PC-9 (cell line): ENCODE data around the gene CENPP. TPM values are rescaled to one million over a fixed set of nuclear protein-coding genes. Genes with fewer than 3 reads are reported as not detected.
"Not testable (repeated sequence)": the region's sequence is repeated elsewhere in the genome, so short reads cannot be mapped to it uniquely, and the experiment has no call there.

Source experiments
- BruUV-seq: library from RNA; stranded (reverse); fragments of 400-500 nt; replicated peaks from 2 replicates; lab custom pipeline; 2021; lab: Mats Ljungman, UMichigan
- CTCF ChIA-PET: fragments of 300-600 bp; sonication (Branson Sonifier 250); formaldehyde crosslinking; loops from one replicate; lab custom pipeline; 2022; ENCODE audit warnings: antibody characterized with exemption; lab: Charles Lee
- POLR2A ChIA-PET: fragments of 300-600 bp; sonication (Branson Sonifier 250); formaldehyde crosslinking; loops from one replicate; lab custom pipeline; 2022; ENCODE audit warnings: antibody characterized with exemption; ENCODE audit not compliant: unreplicated experiment; lab: Charles Lee
- DNase-seq, 2 experiments: peaks; one replicate each; pipeline versions ENCODE4 v3.0.0 to v3.0.0-alpha.2; 2015 to 2022; ENCODE audit warnings: mixed read lengths in 1 of 2
- H2AFZ ChIP-seq: fragments of 200-600 bp; sonication (generic); 2 replicates; pipeline ENCODE4 v1.8.1; 2017; ENCODE audit warnings: antibody characterized with exemption
- H3F3A ChIP-seq: fragments of 200-600 bp; sonication (generic); 2 replicates; pipeline ENCODE4 v1.8.1; 2017; ENCODE audit warnings: antibody characterized with exemption, mild to moderate bottlenecking, low read depth; ENCODE audit not compliant: insufficient read depth
- H3K27ac ChIP-seq: fragments of 200-600 bp; sonication (generic); 2 replicates; pipeline ENCODE4 v1.6.1; 2016; ENCODE audit warnings: mixed run types
- H3K27me3 ChIP-seq: fragments of 200-600 bp; sonication (generic); 2 replicates; pipeline ENCODE4 v1.6.1; 2016; ENCODE audit warnings: low read depth, mixed run types; ENCODE audit not compliant: insufficient read depth
- H3K36me3 ChIP-seq: fragments of 200-600 bp; sonication (generic); 2 replicates; pipeline ENCODE4 v1.6.1; 2016; ENCODE audit warnings: low read depth, mixed run types
- H3K4me1 ChIP-seq: fragments of 200-600 bp; sonication (generic); replicated peaks from 2 replicates; pipeline ENCODE4 v1.6.1; 2016; ENCODE audit warnings: mixed run types; ENCODE audit not compliant: insufficient read depth
- H3K4me2 ChIP-seq: fragments of 200-600 bp; sonication (generic); 2 replicates; pipeline ENCODE4 v1.6.1; 2017; ENCODE audit warnings: mixed run types
- H3K4me3 ChIP-seq: fragments of 200-600 bp; sonication (generic); 2 replicates; pipeline ENCODE4 v1.6.1; 2016; ENCODE audit warnings: mixed run types
- H3K79me2 ChIP-seq: fragments of 200-600 bp; sonication (generic); 2 replicates; pipeline ENCODE4 v1.6.1; 2017; ENCODE audit warnings: low read depth, mixed run types
- H3K9me2 ChIP-seq: fragments of 200-600 bp; sonication (generic); 2 replicates; pipeline ENCODE4 v1.8.1; 2017; ENCODE audit warnings: mild to moderate bottlenecking; ENCODE audit not compliant: insufficient read depth
- H3K9me3 ChIP-seq: fragments of 200-600 bp; sonication (generic); 2 replicates; pipeline ENCODE4 v1.8.1; 2016; ENCODE audit warnings: low read depth; ENCODE audit not compliant: insufficient read depth
- H4K20me1 ChIP-seq: fragments of 200-600 bp; sonication (generic); 2 replicates; pipeline ENCODE4 v1.8.1; 2017; ENCODE audit not compliant: insufficient read depth
- EZH2 ChIP-seq: fragments of 200-600 bp; sonication (generic); IDR thresholded peaks from 2 replicates; pipeline ENCODE4 v1.8.0; 2017; ENCODE audit warnings: antibody characterized with exemption, low read depth
- intact Hi-C: fragments of 100-400 bp; cut with micrococcal nuclease; formaldehyde crosslinking; loops from one replicate; pipeline ENCODE4 v1.10.0; 2022; ENCODE audit not compliant: unreplicated experiment
- total RNA-seq: library from RNA; stranded (reverse); gene quantifications from 2 replicates; pipeline ENCODE4 v1.2.3, GENCODE V29; 2021
- TF ChIP-seq, protein P1 (sequence below): fragments of 200-600 bp; sonication (generic); conservative IDR thresholded peaks from 2 replicates; pipeline ENCODE4 v1.6.1; 2017; ENCODE audit warnings: mixed run types, antibody characterized with exemption, mild to moderate bottlenecking, moderate library complexity

CENPP gene
- total RNA-seq, 1 experiment from 2014 or later = 10.0 TPM

DNA sequence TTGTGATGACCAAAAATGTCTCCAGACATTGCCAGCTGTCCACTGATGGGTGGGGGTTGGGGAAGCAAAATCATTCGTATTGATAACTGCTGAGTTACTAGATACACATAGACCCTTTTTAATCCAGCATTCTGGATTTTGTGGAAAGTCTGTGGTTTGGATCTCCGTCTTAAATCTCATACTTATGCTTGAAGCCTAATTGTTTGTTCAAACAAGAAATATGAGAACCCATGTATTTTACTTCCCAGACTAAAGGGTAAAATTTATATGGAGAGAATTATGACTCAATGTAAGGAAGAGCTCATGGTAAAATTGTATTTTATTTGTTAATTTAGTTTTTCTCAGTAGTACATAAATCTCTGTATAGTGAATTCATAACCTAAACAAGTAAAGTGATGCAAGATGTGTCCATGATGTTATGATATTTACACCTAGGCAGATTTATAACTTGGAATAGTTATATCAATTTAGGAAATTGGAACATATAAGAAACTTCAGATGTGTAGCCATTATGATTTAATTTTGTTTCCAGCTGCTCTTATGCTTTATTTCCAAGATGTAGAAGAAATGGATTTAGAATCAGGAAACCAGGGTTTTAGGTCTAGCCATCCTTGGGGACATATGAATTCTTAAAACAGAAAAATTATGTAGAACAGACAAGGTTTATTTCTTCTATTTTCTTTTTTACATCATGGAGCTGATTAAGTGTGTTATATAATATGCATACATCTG, 83.2 kb downstream of the CENPP start:
- Histone ChIP-seq H3K4me3 (no peak overlapping the region), H3K36me3 (no peaks in the 10 kb centered on the region), H3K79me2 (no peaks in the 10 kb centered on the region), H2AFZ (no peak overlapping the region), H3K9me2 (no peaks in the 10 kb centered on the region), H4K20me1 (no peaks in the 10 kb centered on the region), H3F3A (0 out of 2 replicates have a peak, but pooled peaks cover 3% of the 10 kb centered on the region), H3K4me2 (no peak overlapping the region), H3K27me3 (no peaks in the 10 kb centered on the region), H3K4me1 (no peaks in the 10 kb centered on the region), H3K9me3 (no peaks in the 10 kb centered on the region), H3K27ac (no peak overlapping the region)
- no peak for DNase-seq
- intact Hi-C loops = no loop called here
- CTCF ChIA-PET = no interaction called here
- POLR2A ChIA-PET = interaction anchor here (0.6 kb wide), 2 partner anchors 8 to 211 kb away, joined by 3 to 5 read pairs; no protein-coding TSS in a partner anchor
- TF ChIP-seq, protein P1, sequence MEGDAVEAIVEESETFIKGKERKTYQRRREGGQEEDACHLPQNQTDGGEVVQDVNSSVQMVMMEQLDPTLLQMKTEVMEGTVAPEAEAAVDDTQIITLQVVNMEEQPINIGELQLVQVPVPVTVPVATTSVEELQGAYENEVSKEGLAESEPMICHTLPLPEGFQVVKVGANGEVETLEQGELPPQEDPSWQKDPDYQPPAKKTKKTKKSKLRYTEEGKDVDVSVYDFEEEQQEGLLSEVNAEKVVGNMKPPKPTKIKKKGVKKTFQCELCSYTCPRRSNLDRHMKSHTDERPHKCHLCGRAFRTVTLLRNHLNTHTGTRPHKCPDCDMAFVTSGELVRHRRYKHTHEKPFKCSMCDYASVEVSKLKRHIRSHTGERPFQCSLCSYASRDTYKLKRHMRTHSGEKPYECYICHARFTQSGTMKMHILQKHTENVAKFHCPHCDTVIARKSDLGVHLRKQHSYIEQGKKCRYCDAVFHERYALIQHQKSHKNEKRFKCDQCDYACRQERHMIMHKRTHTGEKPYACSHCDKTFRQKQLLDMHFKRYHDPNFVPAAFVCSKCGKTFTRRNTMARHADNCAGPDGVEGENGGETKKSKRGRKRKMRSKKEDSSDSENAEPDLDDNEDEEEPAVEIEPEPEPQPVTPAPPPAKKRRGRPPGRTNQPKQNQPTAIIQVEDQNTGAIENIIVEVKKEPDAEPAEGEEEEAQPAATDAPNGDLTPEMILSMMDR = no peak
- no peak for TF ChIP-seq EZH2
- BruUV-seq = no TSS peak

DNA sequence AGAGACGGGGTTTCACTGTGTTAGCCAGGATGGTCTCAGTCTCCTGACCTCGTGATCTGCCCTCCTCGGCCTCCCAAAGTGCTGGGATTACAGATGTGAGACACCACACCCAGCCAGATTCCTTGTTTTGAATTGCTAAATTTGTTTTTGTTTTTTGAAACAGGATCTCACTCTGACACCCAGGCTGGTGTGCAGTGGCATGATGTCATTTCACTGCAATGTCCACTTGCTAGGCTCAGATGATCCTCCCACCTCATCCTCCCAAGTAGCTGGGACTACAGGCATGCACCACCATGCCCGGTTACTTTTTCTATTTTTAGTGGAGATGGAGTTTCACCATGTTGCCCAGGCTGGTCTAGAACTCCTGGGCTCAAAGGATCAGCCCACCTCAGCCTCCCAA, 85.4 kb downstream of the CENPP start:
- H3F3A ChIP-seq, H3K4me1 ChIP-seq, CTCF ChIA-PET, H3K4me3 ChIP-seq, H3K79me2 ChIP-seq, H4K20me1 ChIP-seq, BruUV-seq, H3K4me2 ChIP-seq, POLR2A ChIA-PET, H3K9me2 ChIP-seq, DNase-seq, H3K27ac ChIP-seq, H3K36me3 ChIP-seq, H3K27me3 ChIP-seq, H3K9me3 ChIP-seq, intact Hi-C loops, H2AFZ ChIP-seq: not testable (repeated sequence)

DNA sequence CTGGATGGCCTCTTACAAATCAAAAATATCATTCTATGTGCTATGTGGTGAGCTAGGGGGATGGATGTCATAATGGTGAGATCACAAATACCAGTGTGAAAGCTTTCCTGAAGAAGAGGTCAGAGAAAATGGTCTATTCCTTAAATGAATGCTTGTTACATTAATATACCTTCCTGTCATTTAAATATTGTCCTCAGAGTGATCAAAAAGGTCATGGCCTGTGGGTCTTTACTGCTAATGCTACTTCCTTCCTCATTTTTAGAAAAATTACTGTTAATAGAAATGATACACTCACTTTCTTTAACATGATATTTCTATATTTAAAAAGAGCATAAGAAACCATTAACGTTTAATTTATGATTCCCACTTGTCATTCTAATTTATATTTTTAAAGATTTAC, 88.8 kb downstream of the CENPP start:
- ChIA-PET CTCF (no interaction called here), POLR2A (no interaction called here)
- no peak for DNase-seq
- Histone ChIP-seq H3K4me2 (no peak overlapping the region), H3K9me2 (no peaks in the 10 kb centered on the region), H2AFZ (no peak overlapping the region), H3K4me1 (no peaks in the 10 kb centered on the region), H3K36me3 (no peaks in the 10 kb centered on the region), H3K27me3 (no peaks in the 10 kb centered on the region), H3K27ac (no peak overlapping the region), H4K20me1 (no peaks in the 10 kb centered on the region), H3K4me3 (no peak overlapping the region), H3K9me3 (no peaks in the 10 kb centered on the region), H3F3A (0 out of 2 replicates have a peak, but pooled peaks cover 3% of the 10 kb centered on the region), H3K79me2 (no peaks in the 10 kb centered on the region)
- no peak for TF ChIP-seq EZH2
- TF ChIP-seq, protein P1 = no peak
- intact Hi-C loops = no loop called here
- no TSS peak for BruUV-seq
